Measurements from ENCODE around the gene PHC3. TPM values are rescaled to one million over a fixed set of nuclear protein-coding genes. Genes with fewer than 3 reads are reported as not detected.

Gene PHC3
- total RNA-seq, 2 donors from 2014 or later: 84.5 to 85.6 TPM

- intact Hi-C loops (cut with DNase I): no loop called here
- DNase-seq (ENCODE audit: low spot score): no peak
Measured at GRCh38 chr3:170052398-170052797, 129.1 kb downstream of the PHC3 start.

GRCh38 chr3:170050753-170051152, 130.8 kb downstream of the PHC3 start:
- no peak for DNase-seq (ENCODE audit: low spot score)
- intact Hi-C loops (cut with DNase I): no loop called here

GRCh38 chr3:170049146-170050000, 132.2 kb downstream of the PHC3 start:
- DNase-seq (ENCODE audit: low spot score): no peak
- intact Hi-C loops (cut with DNase I): no loop called here

GRCh38 chr3:170047133-170047404, 134.5 kb downstream of the PHC3 start:
- intact Hi-C loops (cut with DNase I): no loop called here
- DNase-seq (ENCODE audit: low spot score): no peak

GRCh38 chr3:170046269-170047132, 135.0 kb downstream of the PHC3 start:
- DNase-seq (ENCODE audit: low spot score): no peak
- intact Hi-C loops (cut with DNase I): no loop called here

DNA sequence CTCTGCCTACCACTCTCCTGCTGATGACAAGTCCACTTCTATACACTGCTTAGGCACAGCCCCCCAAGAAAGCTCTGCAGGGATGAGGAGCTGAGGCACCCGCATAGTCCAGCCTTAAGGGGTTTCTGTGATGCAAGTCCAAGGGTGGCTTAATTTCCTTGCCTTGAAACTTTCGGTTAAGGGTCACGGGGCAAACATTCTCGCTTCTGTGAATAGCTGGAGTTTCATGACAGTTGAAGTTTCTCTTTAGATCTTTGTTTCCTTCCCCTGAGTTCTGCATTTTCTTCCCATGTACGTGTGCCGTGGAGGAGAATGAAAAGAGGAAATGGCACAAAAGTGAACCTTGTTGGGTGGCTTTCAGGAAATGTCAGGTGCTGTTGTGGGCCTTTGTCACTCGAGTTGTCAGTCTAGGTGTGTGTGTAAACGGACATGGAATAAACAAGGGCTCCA, 136.7 kb downstream of the PHC3 start:
- DNase-seq (ENCODE audit: low spot score): no peak
- intact Hi-C loops (cut with DNase I): no loop called here

GRCh38 chr3:170044271-170044670, 137.3 kb downstream of the PHC3 start:
- intact Hi-C loops (cut with DNase I): no loop called here
- no peak for DNase-seq (ENCODE audit: low spot score)

DNA sequence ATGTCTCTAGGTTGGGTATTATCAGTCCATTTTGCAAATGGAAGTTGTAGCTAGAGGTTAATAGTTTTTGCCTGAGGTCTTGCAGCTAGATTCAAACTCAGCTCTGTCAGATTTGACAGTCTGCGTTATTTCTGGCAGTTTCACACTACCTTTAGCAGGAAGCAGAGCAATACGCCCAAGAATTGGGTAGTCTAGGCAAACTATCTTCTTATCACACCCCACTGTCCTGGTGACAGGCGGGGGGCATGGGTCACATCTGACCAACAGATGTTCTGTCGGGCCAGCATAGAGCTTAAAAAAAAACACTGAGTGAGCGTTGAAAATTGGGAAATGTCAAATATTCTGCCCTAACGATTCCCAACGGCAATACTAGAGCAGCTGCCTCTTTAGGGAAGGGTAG, 138.0 kb downstream of the PHC3 start:
- no peak for DNase-seq (ENCODE audit: low spot score)
- intact Hi-C loops (cut with DNase I): no loop called here

DNA sequence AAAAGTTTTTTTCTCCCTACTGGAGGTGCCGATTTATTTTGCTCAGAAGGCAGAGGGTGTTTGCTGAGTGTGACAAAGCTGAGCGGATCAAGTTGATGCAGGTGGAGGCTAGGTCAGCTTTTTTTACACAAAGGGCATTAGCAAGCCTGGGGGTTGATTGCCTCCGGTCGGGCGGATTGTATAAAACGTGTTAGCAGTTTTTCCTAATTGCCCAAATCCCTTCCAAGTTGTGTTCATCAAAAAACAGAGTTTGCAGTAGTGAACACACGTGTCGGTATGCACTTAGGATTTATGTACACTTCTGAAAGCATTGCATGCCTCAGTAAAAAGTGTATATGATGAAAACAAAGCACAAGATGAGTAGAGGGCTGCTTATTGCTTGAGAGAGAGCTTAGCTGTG, 141.1 kb downstream of the PHC3 start:
- intact Hi-C loops (cut with DNase I): no loop called here
- DNase-seq (ENCODE audit: low spot score): no peak

GRCh38 chr3:170038434-170039110, 143.0 kb downstream of the PHC3 start:
- intact Hi-C loops (cut with DNase I): no loop called here
- peak; percentile 84 for DNase-seq (ENCODE audit: low spot score)

Other genes starting within 250 kb of the PHC3 start
- gene SEC62, start 214.9 kb downstream of the PHC3 start, total RNA-seq: 100 to 1,000 TPM; 151 to 155 TPM
- 1 to 10 TPM; 1.7 to 1.9 TPM for gene GPR160, start 143.7 kb downstream of the PHC3 start, total RNA-seq
- gene PRKCI, start 40.7 kb upstream of the PHC3 start, total RNA-seq: 10 to 100 TPM; 19.8 to 25.5 TPM
- 100 to 1,000 TPM in 1 of 2 donors, 10 to 100 TPM in 1; 77.2 to 101 TPM for gene SKIL, start 176.0 kb upstream of the PHC3 start, total RNA-seq
- 10 to 100 TPM; 26.5 to 41.5 TPM for gene CLDN11, start 237.1 kb upstream of the PHC3 start, total RNA-seq

Measured in posterior vena cava (tissue), 2 donors.